NK-92 (cell line): Measurements from ENCODE around the gene SUN5.
"Not testable (repeated sequence)": the region's sequence is repeated elsewhere in the genome, so short reads cannot be mapped to it uniquely, and the experiment has no call there.

Source experiments
- DNase-seq: peaks from one replicate; lab custom pipeline; 2025; ENCODE audit not compliant: unreplicated experiment; lab: John Stamatoyannopoulos, UW

The SUN5 gene, protein sequence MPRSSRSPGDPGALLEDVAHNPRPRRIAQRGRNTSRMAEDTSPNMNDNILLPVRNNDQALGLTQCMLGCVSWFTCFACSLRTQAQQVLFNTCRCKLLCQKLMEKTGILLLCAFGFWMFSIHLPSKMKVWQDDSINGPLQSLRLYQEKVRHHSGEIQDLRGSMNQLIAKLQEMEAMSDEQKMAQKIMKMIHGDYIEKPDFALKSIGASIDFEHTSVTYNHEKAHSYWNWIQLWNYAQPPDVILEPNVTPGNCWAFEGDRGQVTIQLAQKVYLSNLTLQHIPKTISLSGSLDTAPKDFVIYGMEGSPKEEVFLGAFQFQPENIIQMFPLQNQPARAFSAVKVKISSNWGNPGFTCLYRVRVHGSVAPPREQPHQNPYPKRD

DNA sequence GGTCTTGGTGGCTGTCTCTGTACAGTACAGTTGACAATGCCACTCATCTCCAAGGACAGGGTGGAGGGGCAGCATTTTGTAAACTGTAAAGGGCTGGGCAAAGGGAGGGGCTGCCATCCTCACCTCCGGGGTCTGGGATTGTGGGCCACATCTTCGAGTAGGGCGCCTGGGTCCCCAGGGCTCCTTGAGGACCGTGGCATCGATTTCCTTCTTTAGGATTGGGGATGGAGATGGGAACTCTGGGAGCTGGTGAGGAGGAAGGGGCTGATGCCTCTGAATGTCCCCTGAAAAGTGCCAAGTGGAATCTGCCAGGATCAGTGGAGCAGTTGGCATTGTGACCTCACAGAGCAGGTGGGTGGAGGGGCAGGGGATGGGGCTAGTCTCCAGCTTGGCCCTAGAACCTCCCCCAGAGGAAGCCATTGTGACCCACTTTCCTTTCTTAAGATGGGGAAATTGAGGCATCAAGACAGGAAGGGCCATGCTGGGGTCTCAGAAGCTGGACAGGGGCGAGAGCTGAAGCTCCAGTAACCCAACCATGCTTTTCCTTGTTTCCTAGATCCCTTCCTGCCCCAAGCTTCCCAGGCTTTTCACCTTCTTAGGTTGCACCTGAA is at the start of gene SUN5:
SUN5 (minus strand) TSS at position 293 of the 611 bp plus-strand sequence; CDS start at position 200, 93 bp downstream.
- no peak for DNase-seq

- DNase-seq: no peak
Measured at GRCh38 chr20:33053291-33054106, 49.3 kb upstream of the SUN5 start, which contains the start of gene BPIFB3. TSS of gene BPIFB3 (plus strand) at chr20:33053903. CDS start at chr20:33055436, 1,533 bp downstream.

DNA sequence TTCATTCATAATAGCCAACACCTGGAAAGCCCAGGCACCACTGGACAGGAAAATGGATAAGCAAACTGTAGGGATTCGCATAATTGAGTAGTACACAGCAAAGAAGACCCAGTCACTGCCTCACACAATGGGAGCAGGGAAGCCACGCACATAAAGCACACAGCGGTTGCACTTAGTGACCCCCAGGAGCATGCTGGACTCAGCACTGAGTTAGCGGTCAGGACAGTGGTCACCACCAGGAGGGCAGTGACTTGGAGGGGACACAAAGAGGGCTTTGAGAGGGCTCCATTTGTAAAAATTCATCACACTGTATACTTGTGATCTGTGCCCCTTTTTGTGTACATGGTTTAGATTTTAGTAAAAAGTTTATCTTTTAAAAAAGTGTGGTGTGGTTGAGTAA is 47.1 kb upstream of the SUN5 start:
- no peak for DNase-seq

DNA sequence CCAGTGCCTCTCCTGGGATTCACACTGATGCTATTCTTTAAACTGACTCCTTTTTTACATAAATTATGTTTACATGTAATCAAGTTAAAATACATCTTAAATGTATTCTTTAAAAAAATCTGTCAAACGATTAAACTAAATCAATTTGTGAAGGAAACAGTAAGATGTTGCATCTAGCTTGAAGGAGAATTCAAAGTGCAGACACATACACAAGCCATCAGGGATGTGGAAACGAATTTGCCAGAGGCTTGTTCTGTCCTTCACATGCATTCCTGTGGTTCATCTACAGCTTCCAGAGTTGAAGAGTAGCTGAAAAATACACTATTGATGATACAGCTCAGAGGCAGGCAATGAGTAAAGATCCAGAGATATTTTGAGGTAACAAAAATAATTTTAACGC is 42.2 kb upstream of the SUN5 start:
- no peak for DNase-seq

DNA sequence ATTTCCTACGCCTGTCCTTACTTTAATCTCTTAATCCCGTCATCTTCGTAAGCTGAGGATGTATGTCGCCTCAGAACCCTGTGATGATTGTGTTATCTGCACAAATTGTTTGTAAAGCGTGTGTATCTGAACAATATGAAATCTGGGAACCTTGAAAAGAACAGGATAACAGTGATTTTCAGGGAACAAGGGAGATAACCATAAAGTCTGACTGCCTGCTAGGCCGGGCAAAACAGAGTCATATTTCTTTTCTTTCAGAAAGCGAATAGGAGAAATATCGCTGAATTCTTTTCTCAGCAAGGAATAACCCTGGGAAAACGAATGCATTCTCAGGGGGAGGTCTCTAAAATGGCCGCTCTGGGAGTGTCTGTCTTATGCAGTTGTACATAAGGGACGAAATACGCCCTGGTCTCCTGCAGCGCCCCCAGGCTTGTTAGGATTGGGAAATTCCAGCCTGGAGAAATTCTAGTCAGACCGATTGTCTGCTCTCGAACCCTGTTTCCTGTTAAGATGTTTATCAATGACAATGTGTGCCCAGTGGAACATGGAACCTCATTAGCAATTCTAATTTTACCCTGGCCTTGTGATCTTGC is 41.0 kb upstream of the SUN5 start:
- DNase-seq: not testable (repeated sequence)

- DNase-seq: no peak
Measured at GRCh38 chr20:33043731-33044181, 39.5 kb upstream of the SUN5 start.

DNA sequence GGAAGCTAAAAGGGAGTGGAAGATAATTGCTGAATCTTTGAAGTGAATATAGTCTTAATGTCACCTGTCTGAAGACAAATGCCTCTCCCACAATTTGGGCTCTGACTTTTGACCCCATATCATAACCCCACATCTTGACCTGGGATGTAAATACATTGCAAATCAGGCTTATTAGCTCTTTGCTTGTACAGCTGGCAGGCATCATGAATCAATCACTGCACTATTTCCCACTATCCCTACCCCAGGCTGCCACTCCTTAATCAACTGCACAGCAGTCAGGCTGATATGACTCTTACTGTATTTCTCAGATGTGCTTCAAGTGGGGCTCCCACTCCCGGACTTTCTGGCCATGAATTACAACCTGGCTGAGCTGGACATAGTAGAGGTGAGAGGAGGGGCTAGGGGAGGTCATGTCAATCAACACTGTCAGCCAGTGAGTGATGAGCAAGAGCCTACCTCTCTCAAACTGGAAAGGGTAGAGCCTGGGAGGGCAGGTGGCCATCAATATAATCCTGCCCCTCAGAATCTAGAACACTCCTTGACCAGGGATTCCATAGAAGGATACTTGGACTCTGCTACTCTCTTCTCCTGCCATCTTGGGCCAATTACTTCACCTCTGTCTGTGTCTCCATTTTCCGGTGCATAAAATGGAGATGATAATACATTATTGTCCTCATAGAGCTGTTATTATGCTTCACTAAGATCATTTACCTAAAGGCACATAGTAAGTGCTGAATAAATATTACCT is 38.9 kb upstream of the SUN5 start:
- DNase-seq: no peak

GRCh38 chr20:33042430-33042829 is 38.2 kb upstream of the SUN5 start:
- DNase-seq: no peak

DNA sequence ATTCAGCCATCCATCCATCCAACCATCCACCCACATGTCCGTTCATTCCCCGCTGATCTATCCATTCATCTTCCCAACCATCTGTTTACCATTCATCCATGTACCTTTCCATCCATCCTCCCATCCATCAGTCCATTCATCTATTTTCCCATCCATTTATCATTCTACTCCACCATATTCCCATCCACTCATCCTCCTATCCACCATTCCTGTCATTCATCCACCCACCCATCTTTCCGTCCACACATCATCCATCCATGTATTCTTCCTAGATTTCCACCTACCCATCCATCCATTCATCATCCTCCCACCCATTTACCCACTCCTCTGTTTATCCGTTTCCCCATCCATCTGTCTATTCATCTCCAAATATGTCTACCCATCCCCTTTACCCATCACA is 34.0 kb upstream of the SUN5 start:
- no peak for DNase-seq

GRCh38 chr20:33037456-33037855 is 33.2 kb upstream of the SUN5 start:
- no peak for DNase-seq

GRCh38 chr20:33034901-33035492 is 30.8 kb upstream of the SUN5 start:
- no peak for DNase-seq

DNA sequence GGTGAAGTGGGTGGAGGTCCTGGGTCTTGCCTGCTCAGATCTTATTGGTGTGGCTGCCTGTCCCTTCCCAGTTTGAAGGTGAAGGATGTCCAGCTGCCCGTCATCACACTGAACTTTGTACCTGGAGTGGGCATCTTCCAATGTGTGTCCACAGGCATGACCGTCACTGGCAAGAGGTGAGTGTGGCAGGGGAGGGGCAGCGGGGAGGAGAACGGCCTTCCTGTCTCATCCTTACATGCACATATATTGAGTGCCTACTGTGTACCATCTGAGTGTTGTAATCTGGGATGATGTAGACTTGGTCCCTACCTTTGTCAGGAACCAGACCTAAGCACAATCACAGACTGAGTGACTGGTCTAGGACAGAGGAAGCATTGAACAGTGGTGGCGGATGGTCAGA is 29.9 kb upstream of the SUN5 start:
- DNase-seq: no peak

DNA sequence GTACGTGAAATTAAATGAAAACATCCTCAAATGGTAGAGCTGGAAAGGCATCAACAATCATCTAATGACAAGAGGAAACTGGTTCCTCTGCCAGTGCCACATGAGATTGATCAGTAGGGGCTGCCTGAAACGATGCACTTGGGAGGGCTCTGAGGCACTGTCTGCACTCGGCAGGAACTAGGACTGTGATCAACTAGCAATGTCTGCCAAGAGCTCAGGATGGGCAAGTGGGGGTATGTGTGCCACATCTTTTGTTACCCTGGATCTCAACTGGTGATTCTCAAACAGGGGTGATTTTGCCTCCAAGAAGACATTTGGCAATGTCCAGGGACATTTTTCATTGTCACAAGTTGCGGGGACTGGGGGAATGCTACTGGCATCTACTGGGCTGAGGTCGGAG is 29.1 kb upstream of the SUN5 start:
- DNase-seq: no peak

GRCh38 chr20:33032555-33032954 is 28.3 kb upstream of the SUN5 start:
- no peak for DNase-seq

- no peak for DNase-seq
Measured at GRCh38 chr20:33031531-33031930, 27.3 kb upstream of the SUN5 start, which contains the start of gene BPIFB6. TSS of gene BPIFB6 (plus strand) at chr20:33031648. CDS start at chr20:33031648, 0 bp downstream.

DNA sequence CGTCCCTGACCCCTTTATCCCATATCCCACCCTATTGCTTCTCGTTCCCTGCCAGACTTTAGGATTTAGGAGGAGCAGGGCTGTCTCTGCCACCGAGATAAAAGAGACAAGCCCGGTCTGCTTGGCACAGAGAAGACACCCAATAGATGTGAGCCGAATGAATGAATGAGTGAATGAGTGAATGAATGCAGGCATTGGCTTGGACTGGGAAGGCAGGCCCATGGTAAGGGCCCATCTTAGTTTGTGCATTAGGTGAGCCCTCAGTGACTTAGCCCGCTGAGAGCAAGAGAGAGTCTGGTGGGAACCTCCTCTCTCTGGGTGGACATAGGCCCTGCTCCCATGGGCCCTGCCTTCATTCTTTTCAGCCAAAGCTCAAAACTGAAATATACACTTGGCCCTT is 26.3 kb upstream of the SUN5 start:
- DNase-seq: no peak

DNA sequence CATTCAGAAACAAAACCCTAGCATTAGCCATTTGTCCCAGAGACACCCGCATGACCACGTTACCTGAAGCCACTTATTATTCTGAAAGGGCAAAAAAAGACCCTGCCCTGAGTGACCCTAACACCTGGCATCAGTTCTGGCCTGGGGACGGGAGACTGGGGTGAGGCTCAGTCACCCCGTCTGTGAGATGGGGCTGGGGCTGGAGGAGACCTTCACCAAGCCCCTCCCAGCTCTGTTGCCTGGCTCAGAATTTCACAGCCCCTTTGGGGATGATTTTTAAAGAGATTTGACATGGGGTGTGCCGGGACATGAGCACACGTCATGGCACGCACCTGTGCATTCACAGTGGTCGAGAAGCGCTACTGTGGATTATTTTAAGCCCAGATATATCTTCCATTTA is 25.8 kb upstream of the SUN5 start:
- no peak for DNase-seq

DNA sequence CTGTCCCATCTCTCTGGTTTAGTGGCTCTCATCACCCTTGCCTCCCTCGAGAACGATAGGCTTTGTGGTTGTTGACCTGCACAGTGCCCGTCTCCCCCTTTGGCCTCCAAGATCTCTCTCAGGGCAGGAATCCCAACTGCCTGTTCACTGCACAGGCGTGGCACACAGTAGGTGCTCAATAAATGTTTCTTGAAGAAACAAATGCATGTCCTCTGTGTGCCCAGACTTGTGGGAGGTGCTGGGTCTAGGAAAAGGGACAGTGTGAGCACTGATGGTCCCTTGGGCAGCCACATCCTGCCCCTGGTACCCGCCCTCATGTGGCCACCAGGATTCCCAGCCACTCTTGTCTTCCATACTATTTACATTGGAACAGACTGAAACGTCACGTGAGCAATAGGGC is 24.6 kb upstream of the SUN5 start:
- no peak for DNase-seq

DNA sequence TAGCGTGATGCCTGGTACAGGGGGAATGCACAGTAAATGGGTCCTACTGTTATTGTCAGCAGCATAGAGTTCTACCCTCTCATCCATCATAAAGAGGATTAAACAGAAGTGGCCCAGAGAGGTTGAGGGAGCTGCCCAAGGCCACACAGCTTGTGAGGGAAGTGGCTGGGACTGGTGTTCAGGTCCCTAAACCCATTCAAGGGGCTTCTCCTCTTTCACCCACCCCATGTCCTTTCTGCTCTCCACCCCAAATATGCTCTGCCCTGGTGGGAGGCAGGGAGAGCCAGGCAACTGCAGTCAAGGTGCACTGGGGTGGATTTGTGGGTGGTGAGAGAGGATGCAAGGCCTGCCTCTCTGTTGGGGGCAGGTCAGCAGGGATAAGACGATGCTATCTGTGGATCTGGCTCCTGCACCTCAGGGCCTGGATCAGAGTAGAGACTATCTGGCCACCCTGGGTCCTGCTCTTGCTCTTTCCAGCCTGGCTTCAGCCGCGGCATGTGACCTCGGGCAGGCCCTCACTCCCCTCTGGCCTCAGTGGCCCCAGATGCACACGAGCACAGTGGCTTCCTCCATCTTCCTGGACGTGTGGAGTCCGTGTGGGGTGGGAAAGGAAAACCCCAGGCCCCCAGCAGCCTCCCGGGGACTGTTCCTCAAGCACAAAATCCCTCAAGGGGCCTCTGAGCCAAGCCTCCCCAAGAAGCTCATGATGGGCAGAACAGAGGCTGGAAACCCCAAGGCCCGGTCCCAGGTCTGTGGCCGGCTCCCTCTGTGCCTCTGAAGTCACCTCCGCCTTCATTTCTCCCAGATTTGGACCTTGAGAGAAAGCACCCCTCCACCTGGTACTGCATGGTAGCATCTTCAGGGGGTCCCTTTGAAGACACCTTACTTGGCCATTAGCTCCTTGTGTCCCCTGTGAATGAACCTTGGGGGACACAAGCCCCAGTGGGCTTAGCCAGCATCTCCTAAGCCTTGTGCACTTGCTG is 23.8 kb upstream of the SUN5 start:
- no peak for DNase-seq
